ENCODE data around the gene NBEA.
"Not testable (repeated sequence)": the region's sequence is repeated elsewhere in the genome, so short reads cannot be mapped to it uniquely, and the experiment has no call there.

NBEA gene

GRCh38 chr13:35058585-35058984 is 116.5 kb downstream of the NBEA start:
- DNase-seq (ENCODE audit: low read depth in 2 of 2): not testable (repeated sequence)

DNA sequence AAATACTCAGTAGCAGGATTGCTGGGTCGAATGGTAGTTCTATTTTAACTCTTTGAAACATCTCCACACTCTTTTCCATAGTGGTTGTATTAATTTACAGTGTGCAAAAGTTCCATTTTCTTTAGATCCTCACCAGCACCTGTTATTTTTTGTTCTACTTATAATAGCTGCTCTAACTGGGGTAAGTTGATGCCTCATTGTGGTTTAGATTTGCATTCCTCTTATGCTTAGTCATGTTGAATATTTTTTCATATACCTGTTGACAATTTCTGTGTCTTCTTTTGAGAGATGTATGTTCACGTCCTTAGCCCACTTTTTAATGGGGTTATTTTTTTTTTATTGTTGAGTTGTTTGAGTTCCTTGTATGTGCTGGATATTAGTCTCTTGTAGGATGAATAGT is 144.6 kb downstream of the NBEA start:
- no peak for DNase-seq (ENCODE audit: low read depth in 2 of 2)

- DNase-seq (ENCODE audit: low read depth in 2 of 2): no peak
Observed at GRCh38 chr13:35092251-35092650, 150.2 kb downstream of the NBEA start.

DNA sequence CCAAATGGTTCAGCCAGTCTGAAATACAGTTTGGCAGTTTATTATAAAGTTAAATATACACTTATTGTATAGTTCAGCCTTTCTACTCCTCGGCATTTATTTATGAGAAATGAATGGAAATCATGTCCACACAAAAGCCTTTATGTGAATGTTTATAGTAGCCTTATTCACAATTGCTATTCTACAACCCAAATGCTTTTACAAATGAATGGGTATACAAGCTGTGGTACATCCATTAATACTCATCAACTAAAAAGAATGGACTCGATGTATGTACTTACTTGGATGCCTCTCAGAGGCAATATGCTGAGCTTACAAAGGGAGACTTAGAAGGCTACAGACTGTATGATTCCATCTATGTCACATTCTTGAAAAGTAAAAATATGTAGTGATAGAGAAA is 150.7 kb downstream of the NBEA start:
- no peak for DNase-seq (ENCODE audit: low read depth in 2 of 2)

DNA sequence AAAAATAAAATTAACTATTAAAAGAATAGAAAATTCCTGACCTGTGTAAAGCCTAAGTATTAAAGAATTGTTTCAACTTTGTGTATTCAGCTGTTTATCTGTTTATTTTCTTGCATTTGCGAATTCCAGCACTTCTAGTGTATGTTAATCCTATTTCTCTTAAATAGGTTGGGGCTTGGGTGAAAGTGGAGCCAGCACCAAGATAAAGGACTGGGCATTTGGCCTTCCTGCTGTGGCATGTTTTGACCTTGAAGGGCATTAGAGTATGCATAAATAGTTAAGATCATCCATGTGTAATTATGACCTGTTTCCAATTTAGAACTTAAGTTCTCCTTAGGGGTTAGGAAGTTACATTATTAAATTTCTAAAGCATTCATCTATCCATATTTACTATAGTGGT is 151.3 kb downstream of the NBEA start:
- DNase-seq (ENCODE audit: low read depth in 2 of 2): no peak

- not testable (repeated sequence) for DNase-seq (ENCODE audit: low read depth in 2 of 2)
Observed at GRCh38 chr13:35106771-35107170, 164.7 kb downstream of the NBEA start.

DNA sequence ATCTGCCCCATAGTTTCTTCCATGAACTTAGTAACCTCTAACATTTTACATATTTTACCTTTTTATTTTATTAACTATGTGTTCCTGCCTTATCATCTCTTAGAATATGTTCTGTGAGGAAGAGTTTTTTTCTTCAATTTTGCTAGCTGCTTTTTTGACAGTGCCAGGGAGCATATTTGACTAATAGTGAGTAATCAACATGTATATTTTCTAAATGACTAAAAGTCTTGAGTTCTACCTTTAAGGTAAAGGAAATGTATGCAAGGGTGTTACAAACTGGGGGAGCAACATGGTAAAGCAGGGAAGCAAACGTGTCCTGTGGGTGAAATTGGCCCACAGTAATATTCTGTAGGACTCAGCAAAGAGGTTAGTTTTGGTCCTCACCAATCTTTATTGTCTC is 165.5 kb downstream of the NBEA start:
- no peak for DNase-seq (ENCODE audit: low read depth in 2 of 2)

GRCh38 chr13:35113612-35114011 is 171.5 kb downstream of the NBEA start:
- DNase-seq (ENCODE audit: low read depth in 2 of 2): not testable (repeated sequence)

DNA sequence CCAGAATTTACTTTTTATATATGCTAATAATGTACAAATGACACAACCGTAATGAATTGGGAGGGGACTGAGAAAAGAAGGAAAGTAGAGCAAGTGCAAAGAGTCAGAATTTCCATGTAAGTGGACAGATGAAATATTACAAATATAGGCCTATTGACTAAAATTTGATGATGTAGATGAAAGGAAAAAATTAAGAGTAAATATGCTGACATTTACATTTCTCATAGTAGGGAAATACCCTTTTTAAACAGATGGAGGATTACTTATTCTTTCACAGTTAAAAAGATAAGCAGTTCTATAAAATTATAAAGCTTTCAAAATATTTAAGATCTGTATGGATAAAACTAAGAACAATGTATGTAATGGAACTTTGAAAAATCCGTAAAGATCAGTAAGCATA is 185.4 kb downstream of the NBEA start:
- DNase-seq (ENCODE audit: low read depth in 2 of 2): no peak

DNA sequence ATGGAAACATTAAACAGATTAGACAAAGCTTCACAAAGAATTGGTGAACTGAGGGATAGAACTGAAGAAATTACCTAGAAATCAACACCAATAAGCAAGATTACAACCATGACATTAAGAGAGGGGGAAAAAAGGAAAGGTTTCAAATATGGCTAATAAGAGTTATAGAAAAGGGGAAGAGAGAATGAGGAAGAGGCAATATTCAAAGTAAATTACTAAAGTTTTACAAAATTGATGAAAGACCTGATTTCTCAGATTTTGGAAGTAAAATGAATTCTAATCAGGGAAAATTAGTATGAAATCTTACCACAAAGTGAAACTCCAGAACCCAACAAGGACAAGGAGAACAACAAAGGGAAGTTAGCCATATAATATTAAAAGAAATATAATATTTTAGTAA is 187.4 kb downstream of the NBEA start:
- no peak for DNase-seq (ENCODE audit: low read depth in 2 of 2)

GRCh38 chr13:35131471-35131870 is 189.4 kb downstream of the NBEA start:
- no peak for DNase-seq (ENCODE audit: low read depth in 2 of 2)

DNA sequence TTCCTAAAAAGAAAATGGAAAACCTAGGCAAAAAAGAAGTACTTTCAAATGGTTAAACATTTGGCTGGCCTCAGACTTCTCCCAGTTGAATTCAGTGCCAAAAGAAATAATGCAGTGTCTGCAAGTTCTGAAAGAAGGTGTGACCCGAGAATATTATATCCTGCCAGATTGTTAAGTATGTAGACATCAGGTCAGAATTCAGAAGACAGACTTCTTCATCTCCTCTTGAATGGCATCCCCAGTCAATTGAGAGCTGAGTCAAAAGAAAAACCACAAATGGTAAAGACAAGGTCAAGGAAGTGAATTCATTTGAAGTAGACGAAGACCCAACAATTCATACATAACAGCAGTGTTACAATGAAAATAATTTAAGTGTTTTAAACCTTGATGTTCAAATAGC is 194.5 kb downstream of the NBEA start:
- DNase-seq (ENCODE audit: low read depth in 2 of 2): no peak

DNA sequence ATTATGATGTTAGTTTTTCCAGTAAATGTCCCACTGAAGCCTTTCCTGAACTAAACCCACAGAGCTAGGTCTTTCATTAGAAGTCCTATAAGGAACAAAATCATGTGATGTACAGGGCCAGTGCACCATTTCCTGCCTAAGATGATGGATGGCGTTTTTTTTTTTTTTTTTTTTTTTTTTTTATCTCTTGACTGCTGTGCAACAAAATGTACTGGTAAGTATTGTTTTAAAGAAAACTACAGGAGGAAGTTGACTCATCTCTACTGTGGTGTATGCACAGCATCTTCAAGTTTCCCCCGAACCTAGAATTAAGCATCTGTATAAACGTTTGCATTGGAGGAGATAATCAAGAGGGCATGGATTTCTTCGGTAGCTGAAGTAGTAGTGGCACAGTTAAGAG is 197.5 kb downstream of the NBEA start:
- DNase-seq (ENCODE audit: low read depth in 2 of 2): no peak

GRCh38 chr13:35140321-35140720 is 198.3 kb downstream of the NBEA start:
- DNase-seq (ENCODE audit: low read depth in 2 of 2): no peak

DNA sequence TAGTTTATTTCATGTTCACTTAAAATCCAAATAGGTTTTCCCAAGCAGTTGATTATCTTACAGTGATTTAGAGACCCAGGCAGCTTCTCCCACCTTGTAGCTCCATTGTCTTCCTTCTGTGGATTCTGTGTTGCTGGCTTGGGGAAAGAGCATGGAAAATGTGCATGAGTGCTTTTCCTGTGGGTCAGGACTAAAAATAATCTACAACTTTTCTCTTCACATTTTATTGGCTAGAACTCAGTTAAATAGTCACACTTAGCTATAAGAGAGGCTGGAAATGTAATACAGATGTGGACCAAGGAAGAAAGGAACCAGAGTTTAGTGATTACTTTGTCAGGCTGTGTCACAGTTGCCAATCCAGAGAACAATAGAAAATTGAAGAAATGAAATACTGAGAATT is 198.8 kb downstream of the NBEA start:
- no peak for DNase-seq (ENCODE audit: low read depth in 2 of 2)

DNA sequence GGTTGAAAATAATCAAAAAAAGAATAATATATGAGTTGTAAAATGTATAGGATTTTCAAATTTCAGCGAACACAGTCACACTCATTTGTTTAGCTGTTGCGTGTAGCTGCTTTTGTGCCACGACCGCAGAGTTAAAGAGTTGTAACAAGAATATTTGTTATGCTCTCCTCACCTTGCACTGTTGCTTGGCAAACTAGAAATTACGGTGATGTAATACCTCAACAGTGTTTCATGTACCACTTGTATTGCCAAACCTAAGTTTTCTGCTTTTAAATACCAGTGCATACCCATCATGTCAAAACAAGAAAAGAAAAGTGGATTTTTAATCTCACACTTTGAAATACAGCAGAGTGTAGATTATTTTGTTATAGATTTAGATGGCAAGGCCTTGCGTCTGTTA is 201.1 kb downstream of the NBEA start:
- no peak for DNase-seq (ENCODE audit: low read depth in 2 of 2)

DNA sequence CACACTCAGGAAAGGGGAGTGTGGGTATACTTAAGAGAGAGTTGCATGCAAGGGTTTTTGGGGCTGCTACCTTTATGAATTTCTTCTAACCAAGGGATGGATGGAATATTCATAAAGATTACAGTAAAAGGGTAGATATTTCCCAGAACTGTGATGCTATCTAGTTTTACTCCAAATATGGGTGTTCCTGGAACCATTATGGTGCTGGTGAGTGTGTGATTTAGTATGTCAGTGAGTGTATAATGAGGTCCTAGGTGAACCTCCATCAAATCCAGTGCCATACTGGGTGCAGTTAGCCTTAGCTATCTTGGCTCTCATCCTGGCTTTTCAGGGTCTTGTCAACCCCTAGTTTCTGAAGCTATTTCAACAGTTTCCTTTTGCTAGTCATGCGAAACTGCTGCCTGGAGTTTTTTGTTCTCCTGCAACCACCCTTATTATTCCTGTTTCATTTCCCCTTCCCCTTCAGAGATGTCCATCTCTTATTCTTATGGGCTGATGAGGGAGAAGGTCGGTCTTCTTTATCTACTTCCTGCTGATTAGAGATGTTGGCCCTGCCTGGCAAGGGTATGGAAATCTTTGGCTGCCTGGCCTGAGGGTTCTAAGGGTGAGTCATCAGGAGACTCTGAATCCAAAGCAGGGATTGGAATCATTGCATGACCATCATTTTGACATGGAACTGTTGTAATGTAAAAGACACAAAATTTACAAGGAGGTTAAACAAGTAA is 202.3 kb downstream of the NBEA start:
- DNase-seq (ENCODE audit: low read depth in 2 of 2): no peak

DNA sequence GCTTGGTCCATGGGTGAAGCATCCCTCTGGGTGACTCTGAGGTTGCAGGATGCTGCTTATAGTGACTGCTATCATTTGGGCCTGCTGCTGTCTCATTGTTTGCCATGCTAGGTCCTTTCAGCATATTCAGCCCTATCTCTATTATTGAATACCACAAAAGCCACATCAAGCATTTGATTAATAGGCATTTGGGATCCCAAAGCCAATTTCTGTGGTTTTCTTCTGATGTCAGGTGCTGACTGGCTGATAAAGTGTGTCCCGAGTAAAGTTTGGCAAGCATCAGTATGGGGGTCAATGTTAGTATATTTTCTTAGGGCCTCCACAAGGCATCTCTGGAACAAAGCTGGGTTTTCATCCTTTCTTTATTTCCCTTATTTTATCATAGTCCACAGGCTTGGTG is 204.6 kb downstream of the NBEA start:
- no peak for DNase-seq (ENCODE audit: low read depth in 2 of 2)

GRCh38 chr13:35157143-35157755 is 215.2 kb downstream of the NBEA start:
- no peak for DNase-seq (ENCODE audit: low read depth in 2 of 2)

GRCh38 chr13:35159041-35159440 is 217.0 kb downstream of the NBEA start:
- no peak for DNase-seq (ENCODE audit: low read depth in 2 of 2)

- no peak for DNase-seq (ENCODE audit: low read depth in 2 of 2)
Observed at GRCh38 chr13:35160896-35161295, 218.8 kb downstream of the NBEA start.

DNA sequence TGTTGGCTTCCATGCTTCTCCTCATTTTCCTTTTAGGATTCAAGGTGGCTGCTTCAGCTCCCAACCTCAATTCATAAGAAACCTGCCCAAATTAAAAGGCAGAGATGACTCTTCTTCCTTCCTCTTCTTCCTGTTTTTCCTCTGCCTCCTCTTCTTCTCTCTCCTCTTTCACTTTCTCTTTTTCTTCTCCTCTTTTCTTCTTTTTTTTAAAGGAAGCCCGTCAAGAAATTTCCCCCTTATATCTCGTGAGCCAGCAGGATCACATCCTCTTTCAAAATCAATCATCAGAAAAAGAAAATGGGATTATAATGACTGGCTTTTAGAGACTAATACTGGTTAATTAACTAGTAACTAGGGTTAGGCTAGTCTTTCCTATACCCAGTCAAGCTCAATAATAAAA is 220.3 kb downstream of the NBEA start:
- no peak for DNase-seq (ENCODE audit: low read depth in 2 of 2)

DNA sequence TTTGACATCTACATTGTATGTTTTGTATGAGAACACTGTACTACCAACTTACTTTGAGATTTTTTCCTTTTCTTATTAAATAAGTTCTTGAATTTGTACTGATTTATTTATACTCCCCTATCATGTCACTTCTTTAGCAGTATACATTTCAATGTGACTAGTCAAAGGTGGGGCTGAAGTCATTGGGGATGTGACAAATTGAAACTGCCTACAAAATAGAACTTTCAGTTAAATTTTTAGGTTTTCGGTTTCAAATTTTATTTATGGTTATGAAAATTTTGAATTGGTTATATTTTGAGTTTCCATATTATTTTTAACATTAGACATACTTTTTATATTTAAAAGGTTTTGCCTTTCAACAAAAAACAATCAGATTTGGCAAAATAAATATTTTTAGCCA is 221.6 kb downstream of the NBEA start:
- no peak for DNase-seq (ENCODE audit: low read depth in 2 of 2)
